ENCODE measurements around the gene NME9.

NME9 gene

DNA sequence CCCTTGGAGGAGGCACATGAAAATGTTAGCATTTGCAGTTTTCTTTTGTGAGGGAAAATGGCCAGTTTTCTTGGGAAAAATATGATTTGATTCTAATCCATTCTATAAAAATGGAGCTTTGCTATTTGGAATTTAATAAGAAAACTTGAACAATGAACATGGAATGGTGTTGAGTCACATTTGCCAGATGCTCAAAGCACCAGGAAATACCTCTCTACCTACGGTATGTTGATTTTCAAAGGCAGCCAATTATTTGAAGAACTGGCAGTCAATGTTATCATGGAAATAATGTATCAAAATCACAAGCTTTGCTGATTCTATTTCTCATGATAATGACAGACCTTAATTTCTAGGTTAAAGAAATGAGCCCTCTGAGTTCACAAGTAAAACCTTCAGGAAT lies 14.9 kb downstream of the NME9 start:
- H3K4me1 ChIP-seq (ENCODE audit: control insufficient read depth in 1 of 2, insufficient read depth in 2 of 2, low read length in 2 of 2): no peaks in the 10 kb centered on the region
- H3K9me3 ChIP-seq (ENCODE audit: control insufficient read depth in 1 of 2, low read length in 2 of 2): peaks cover 0 to 5% of the 10 kb centered on the region in 2 donors
- no peaks in the 10 kb centered on the region for H3K27me3 ChIP-seq (ENCODE audit: control insufficient read depth in 1 of 2, insufficient read depth in 2 of 2, low read length in 2 of 2)

DNA sequence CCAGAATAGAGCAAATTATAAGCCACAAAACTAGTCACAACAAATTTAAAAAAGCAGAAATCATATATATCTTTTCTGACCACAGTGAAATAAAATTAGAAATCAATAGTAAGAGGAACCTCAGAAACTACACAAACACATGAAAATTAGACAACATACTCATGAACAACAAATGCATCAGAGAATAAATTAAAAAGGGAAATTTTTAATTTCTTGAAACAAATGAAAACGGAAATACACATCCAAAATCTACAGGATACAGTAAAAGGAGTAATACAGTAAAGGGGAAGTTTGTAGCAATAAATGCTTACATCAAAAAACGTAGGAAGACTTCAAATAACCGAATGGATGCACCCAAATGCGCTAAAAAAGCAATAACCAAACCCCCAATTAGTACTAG lies 19.2 kb downstream of the NME9 start:
- Histone ChIP-seq H3K27me3 (ENCODE audit: control insufficient read depth in 1 of 2, insufficient read depth in 2 of 2, low read length in 2 of 2) (no peaks in the 10 kb centered on the region), H3K4me3 (ENCODE audit: low read depth in 1 of 2, low read length in 2 of 2) (no peak overlapping the region), H3K9ac (ENCODE audit: low read depth in 1 of 2, low read length in 2 of 2) (no peak overlapping the region), H3K9me3 (ENCODE audit: control insufficient read depth in 1 of 2, low read length in 2 of 2) (peaks cover 6 to 23% of the 10 kb centered on the region in 2 donors), H3K4me1 (ENCODE audit: control insufficient read depth in 1 of 2, insufficient read depth in 2 of 2, low read length in 2 of 2) (no peaks in the 10 kb centered on the region), H3K36me3 (ENCODE audit: control insufficient read depth in 1 of 2, insufficient read depth in 2 of 2, low read length in 2 of 2) (no peaks in the 10 kb centered on the region), H3K27ac (ENCODE audit: low read depth, low read length) (no peak overlapping the region)

More for the DNA sequence above, 14.9 kb downstream of the NME9 start:
- H3K4me3 ChIP-seq (ENCODE audit: low read depth in 1 of 2, low read length in 2 of 2): no peak overlapping the region
- no peaks in the 10 kb centered on the region for H3K36me3 ChIP-seq (ENCODE audit: control insufficient read depth in 1 of 2, insufficient read depth in 2 of 2, low read length in 2 of 2)
- no peak overlapping the region for H3K27ac ChIP-seq (ENCODE audit: low read depth, low read length)
- no peak overlapping the region for H3K9ac ChIP-seq (ENCODE audit: low read depth in 1 of 2, low read length in 2 of 2)

DNA sequence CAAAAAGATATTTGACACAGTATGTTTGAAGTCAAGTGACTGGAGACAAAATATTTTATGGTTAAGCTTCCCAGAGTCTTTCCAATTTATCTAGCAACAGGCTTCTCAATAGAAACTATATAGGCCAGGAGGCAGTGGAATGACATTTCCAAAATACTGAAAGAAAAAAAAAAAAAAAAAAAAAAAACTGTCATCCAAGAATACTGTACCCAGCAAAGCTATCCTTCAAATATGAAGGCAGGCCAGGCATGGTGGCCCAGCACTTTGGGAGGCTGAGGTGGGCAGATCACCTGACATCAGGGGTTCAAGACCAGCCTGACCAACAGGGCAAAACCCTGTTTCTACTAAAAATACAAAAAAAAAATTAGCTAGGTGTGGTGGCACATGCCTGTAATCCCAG lies 20.9 kb downstream of the NME9 start:
- H3K4me1 ChIP-seq (ENCODE audit: control insufficient read depth in 1 of 2, insufficient read depth in 2 of 2, low read length in 2 of 2): no peaks in the 10 kb centered on the region
- peaks cover 6 to 23% of the 10 kb centered on the region in 2 donors for H3K9me3 ChIP-seq (ENCODE audit: control insufficient read depth in 1 of 2, low read length in 2 of 2)
- no peak overlapping the region for H3K9ac ChIP-seq (ENCODE audit: low read depth in 1 of 2, low read length in 2 of 2)
- H3K4me3 ChIP-seq (ENCODE audit: low read depth in 1 of 2, low read length in 2 of 2): no peak overlapping the region
- no peak overlapping the region for H3K27ac ChIP-seq (ENCODE audit: low read depth, low read length)
- H3K36me3 ChIP-seq (ENCODE audit: control insufficient read depth in 1 of 2, insufficient read depth in 2 of 2, low read length in 2 of 2): no peaks in the 10 kb centered on the region
- H3K27me3 ChIP-seq (ENCODE audit: control insufficient read depth in 1 of 2, insufficient read depth in 2 of 2, low read length in 2 of 2): no peaks in the 10 kb centered on the region

DNA sequence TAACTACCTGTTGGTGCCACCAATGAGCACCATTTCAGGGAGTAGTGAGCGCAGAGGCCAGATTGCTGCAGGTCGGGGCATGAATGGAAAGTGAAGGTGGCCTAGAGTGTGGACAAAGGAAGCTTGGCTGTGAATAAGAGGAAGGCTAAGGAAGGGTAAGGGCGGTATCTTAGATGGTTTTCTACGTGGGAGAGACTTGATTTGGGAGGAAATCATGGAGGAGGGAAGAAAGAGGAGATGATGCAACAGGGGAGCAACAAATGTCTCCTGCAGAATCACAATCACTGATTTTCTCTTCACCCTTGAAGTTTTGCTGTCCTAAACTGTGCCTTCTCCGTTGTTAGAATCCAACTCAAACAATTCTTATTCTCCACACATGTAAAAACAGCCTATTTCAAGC lies 21.8 kb downstream of the NME9 start:
- Histone ChIP-seq H3K9ac (ENCODE audit: low read depth in 1 of 2, low read length in 2 of 2) (no peak overlapping the region), H3K27me3 (ENCODE audit: control insufficient read depth in 1 of 2, insufficient read depth in 2 of 2, low read length in 2 of 2) (no peaks in the 10 kb centered on the region), H3K36me3 (ENCODE audit: control insufficient read depth in 1 of 2, insufficient read depth in 2 of 2, low read length in 2 of 2) (no peaks in the 10 kb centered on the region), H3K27ac (ENCODE audit: low read depth, low read length) (no peak overlapping the region), H3K4me3 (ENCODE audit: low read depth in 1 of 2, low read length in 2 of 2) (no peak overlapping the region), H3K9me3 (ENCODE audit: control insufficient read depth in 1 of 2, low read length in 2 of 2) (peaks cover 6 to 23% of the 10 kb centered on the region in 2 donors), H3K4me1 (ENCODE audit: control insufficient read depth in 1 of 2, insufficient read depth in 2 of 2, low read length in 2 of 2) (no peaks in the 10 kb centered on the region)

DNA sequence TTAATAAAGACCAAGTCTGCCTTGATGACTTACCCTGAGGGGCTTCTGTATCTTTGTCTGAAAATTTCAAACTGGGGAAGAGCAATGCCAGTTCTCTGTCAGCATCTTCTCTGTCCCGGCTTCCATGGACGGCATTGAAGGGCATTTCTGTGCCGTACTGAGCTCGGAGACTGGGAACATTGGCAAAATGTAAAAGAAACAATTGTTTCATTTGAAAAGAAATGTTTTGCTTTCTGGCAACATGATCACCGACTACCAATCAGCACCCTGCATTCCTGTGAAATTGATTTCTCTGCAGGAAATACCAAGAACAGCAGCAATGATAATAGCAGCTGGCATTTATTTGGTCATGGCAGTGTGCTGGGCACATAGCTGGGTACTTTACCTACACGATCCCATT lies 26.2 kb downstream of the NME9 start:
- peaks cover 0 to 5% of the 10 kb centered on the region in 2 donors for H3K36me3 ChIP-seq (ENCODE audit: control insufficient read depth in 1 of 2, insufficient read depth in 2 of 2, low read length in 2 of 2)
- H3K9ac ChIP-seq (ENCODE audit: low read depth in 1 of 2, low read length in 2 of 2): no peak overlapping the region
- no peak overlapping the region for H3K27ac ChIP-seq (ENCODE audit: low read depth, low read length)
- peaks cover under 1 to 6% of the 10 kb centered on the region in 2 donors for H3K9me3 ChIP-seq (ENCODE audit: control insufficient read depth in 1 of 2, low read length in 2 of 2)
- H3K4me3 ChIP-seq (ENCODE audit: low read depth in 1 of 2, low read length in 2 of 2): no peak overlapping the region
- no peaks in the 10 kb centered on the region for H3K27me3 ChIP-seq (ENCODE audit: control insufficient read depth in 1 of 2, insufficient read depth in 2 of 2, low read length in 2 of 2)
- no peaks in the 10 kb centered on the region for H3K4me1 ChIP-seq (ENCODE audit: control insufficient read depth in 1 of 2, insufficient read depth in 2 of 2, low read length in 2 of 2)

DNA sequence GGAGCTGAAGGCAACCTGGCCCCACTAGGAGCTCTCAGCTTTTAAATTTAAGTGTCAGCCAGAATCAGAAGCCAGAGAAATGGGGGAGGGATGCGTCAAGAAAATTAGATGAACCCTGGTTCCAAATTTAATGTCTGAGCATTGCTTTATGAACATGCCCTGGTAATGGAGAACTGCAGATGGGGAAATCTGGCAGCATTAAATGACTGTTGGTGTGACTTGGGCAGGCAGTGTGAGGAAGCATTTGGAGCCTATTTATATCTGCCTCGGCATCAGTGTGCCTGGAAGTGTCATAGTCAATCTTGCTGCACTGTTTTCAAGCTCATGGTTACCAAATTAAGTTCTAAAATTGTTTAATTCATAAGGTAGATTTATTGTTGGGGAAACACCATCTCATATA lies 29.0 kb downstream of the NME9 start:
- Histone ChIP-seq H3K36me3 (ENCODE audit: control insufficient read depth in 1 of 2, insufficient read depth in 2 of 2, low read length in 2 of 2) (peaks cover 0 to 28% of the 10 kb centered on the region in 2 donors), H3K4me1 (ENCODE audit: control insufficient read depth in 1 of 2, insufficient read depth in 2 of 2, low read length in 2 of 2) (no peaks in the 10 kb centered on the region), H3K9ac (ENCODE audit: low read depth in 1 of 2, low read length in 2 of 2) (no peak overlapping the region), H3K9me3 (ENCODE audit: control insufficient read depth in 1 of 2, low read length in 2 of 2) (no peaks in the 10 kb centered on the region), H3K27me3 (ENCODE audit: control insufficient read depth in 1 of 2, insufficient read depth in 2 of 2, low read length in 2 of 2) (no peaks in the 10 kb centered on the region), H3K27ac (ENCODE audit: low read depth, low read length) (no peak overlapping the region), H3K4me3 (ENCODE audit: low read depth in 1 of 2, low read length in 2 of 2) (no peak overlapping the region)

DNA sequence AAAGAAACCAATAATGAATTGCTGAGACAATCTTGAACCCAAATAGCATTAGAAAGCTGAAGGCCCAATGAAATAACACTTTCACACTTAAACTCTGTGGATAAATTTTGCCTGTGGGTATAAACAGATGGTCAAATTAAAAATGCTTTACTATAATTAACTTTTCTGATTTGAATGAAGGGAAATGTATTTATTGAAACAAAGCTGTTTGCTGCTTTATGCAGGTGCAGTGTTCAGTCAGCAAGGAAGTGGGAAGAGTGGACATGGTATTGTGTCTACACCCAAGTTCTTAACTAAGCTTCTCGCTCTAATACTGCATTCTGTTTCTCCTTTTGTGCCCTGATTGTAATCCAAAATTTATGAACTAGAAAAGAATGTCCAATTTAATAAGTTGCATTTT lies 31.8 kb downstream of the NME9 start:
- Histone ChIP-seq H3K27ac (ENCODE audit: low read depth, low read length) (no peak overlapping the region), H3K36me3 (ENCODE audit: control insufficient read depth in 1 of 2, insufficient read depth in 2 of 2, low read length in 2 of 2) (peaks cover 8 to 47% of the 10 kb centered on the region in 2 donors), H3K9me3 (ENCODE audit: control insufficient read depth in 1 of 2, low read length in 2 of 2) (no peaks in the 10 kb centered on the region), H3K9ac (ENCODE audit: low read depth in 1 of 2, low read length in 2 of 2) (no peak overlapping the region), H3K4me1 (ENCODE audit: control insufficient read depth in 1 of 2, insufficient read depth in 2 of 2, low read length in 2 of 2) (no peaks in the 10 kb centered on the region), H3K4me3 (ENCODE audit: low read depth in 1 of 2, low read length in 2 of 2) (no peak overlapping the region), H3K27me3 (ENCODE audit: control insufficient read depth in 1 of 2, insufficient read depth in 2 of 2, low read length in 2 of 2) (no peaks in the 10 kb centered on the region)

DNA sequence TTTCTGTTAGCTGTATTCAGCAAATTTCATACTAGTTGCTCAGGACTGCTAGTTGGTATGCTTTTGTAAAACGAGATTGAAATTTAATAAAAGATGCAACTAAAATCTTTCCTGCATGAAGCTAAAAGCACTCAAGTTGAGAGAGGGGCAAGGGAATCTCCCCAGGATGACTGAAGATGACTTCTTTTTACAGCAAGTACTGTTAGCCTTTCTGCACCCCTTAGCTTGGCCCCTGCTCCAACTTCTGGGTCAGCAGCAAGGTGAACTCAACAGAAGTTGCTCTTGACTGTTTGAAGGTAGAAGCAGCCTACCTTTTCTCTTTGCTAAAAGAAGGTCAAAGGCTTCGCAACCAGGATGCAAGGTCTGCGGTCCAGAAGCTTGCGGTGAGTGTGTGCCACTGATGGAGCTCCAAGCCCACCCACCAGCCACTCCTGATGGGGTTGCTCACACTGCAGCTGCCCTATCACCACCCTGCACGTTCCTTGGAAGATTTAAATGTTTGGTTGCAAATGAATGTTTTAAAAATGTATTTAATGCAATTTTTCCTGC lies 32.5 kb downstream of the NME9 start:
- H3K9ac ChIP-seq (ENCODE audit: low read depth in 1 of 2, low read length in 2 of 2): no peak overlapping the region
- H3K9me3 ChIP-seq (ENCODE audit: control insufficient read depth in 1 of 2, low read length in 2 of 2): no peaks in the 10 kb centered on the region
- H3K4me1 ChIP-seq (ENCODE audit: control insufficient read depth in 1 of 2, insufficient read depth in 2 of 2, low read length in 2 of 2): no peaks in the 10 kb centered on the region
- peaks cover 13 to 54% of the 10 kb centered on the region in 2 donors for H3K36me3 ChIP-seq (ENCODE audit: control insufficient read depth in 1 of 2, insufficient read depth in 2 of 2, low read length in 2 of 2)
- no peak overlapping the region for H3K27ac ChIP-seq (ENCODE audit: low read depth, low read length)
- H3K27me3 ChIP-seq (ENCODE audit: control insufficient read depth in 1 of 2, insufficient read depth in 2 of 2, low read length in 2 of 2): no peaks in the 10 kb centered on the region
- no peak overlapping the region for H3K4me3 ChIP-seq (ENCODE audit: low read depth in 1 of 2, low read length in 2 of 2)

DNA sequence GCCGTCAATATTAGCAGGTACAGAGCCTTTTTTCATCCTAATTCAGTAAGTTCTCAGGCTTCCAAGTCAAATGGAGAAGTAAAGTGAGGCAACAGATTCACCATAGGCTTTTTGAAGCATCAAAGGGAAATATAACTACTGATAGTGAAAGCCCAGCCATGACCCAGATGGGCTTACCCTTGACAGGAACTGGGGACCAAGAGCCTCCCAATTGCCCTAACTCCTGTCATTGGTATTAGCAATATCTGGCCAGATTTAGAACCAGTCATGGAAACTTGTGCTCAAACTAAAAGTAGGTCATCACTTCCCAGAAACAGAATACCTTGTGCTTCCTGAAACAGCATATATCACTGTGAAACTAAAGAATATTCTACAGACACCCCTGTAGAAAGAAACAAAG lies 33.0 kb downstream of the NME9 start:
- Histone ChIP-seq H3K9me3 (ENCODE audit: control insufficient read depth in 1 of 2, low read length in 2 of 2) (no peaks in the 10 kb centered on the region), H3K4me3 (ENCODE audit: low read depth in 1 of 2, low read length in 2 of 2) (no peak overlapping the region), H3K9ac (ENCODE audit: low read depth in 1 of 2, low read length in 2 of 2) (no peak overlapping the region), H3K4me1 (ENCODE audit: control insufficient read depth in 1 of 2, insufficient read depth in 2 of 2, low read length in 2 of 2) (no peaks in the 10 kb centered on the region), H3K36me3 (ENCODE audit: control insufficient read depth in 1 of 2, insufficient read depth in 2 of 2, low read length in 2 of 2) (peaks cover 15 to 55% of the 10 kb centered on the region in 2 donors), H3K27me3 (ENCODE audit: control insufficient read depth in 1 of 2, insufficient read depth in 2 of 2, low read length in 2 of 2) (no peaks in the 10 kb centered on the region), H3K27ac (ENCODE audit: low read depth, low read length) (no peak overlapping the region)

DNA sequence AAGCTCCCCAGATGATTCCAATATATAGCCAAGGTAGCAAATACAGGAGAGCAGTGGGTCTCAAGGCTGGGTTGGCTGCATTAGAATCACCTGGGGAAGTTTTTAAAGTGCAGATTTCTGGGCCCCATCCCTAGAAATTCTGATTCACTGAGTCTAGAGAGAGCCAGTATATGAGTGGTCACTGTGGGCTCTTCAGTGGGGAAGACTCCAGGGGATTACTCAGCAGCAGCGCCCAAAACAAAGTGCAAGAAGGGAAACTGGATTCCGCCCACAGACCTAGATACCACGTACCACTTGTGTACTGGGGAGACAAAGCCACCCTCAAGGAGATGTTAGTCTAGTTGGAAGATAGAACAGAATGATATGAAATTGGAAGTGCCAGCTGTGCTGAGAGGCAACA lies 40.0 kb downstream of the NME9 start:
- H3K36me3 ChIP-seq (ENCODE audit: control insufficient read depth in 1 of 2, insufficient read depth in 2 of 2, low read length in 2 of 2): peaks cover 52 to 75% of the 10 kb centered on the region in 2 donors
- no peak overlapping the region for H3K4me3 ChIP-seq (ENCODE audit: low read depth in 1 of 2, low read length in 2 of 2)
- no peaks in the 10 kb centered on the region for H3K9me3 ChIP-seq (ENCODE audit: control insufficient read depth in 1 of 2, low read length in 2 of 2)
- H3K27me3 ChIP-seq (ENCODE audit: control insufficient read depth in 1 of 2, insufficient read depth in 2 of 2, low read length in 2 of 2): no peaks in the 10 kb centered on the region
- no peak overlapping the region for H3K27ac ChIP-seq (ENCODE audit: low read depth, low read length)
- no peaks in the 10 kb centered on the region for H3K4me1 ChIP-seq (ENCODE audit: control insufficient read depth in 1 of 2, insufficient read depth in 2 of 2, low read length in 2 of 2)
- no peak overlapping the region for H3K9ac ChIP-seq (ENCODE audit: low read depth in 1 of 2, low read length in 2 of 2)

DNA sequence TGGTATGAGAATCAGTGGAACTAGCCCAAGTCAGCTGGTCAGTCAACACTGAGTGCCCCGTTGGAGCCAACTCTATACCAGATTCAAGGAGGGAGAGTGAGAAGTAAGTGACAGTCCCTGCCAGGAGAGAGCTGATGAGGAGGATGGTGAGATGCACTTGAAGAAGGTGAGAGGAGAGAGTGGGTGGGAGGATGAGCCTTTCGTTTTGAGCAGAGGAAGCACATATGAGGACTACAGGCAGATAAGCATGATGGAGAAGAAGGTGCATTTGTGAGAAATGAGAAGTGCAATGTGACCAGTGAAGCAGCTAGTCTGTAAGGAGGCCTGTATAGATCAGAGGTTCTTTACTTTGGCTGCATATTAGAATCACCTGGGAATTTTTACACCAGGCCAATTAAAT lies 40.4 kb downstream of the NME9 start:
- H3K27ac ChIP-seq (ENCODE audit: low read depth, low read length): no peak overlapping the region
- no peak overlapping the region for H3K4me3 ChIP-seq (ENCODE audit: low read depth in 1 of 2, low read length in 2 of 2)
- H3K36me3 ChIP-seq (ENCODE audit: control insufficient read depth in 1 of 2, insufficient read depth in 2 of 2, low read length in 2 of 2): peaks cover 52 to 79% of the 10 kb centered on the region in 2 donors

More for the DNA sequence above, 40.4 kb downstream of the NME9 start:
- H3K9ac ChIP-seq (ENCODE audit: low read depth in 1 of 2, low read length in 2 of 2): no peak overlapping the region
- H3K9me3 ChIP-seq (ENCODE audit: control insufficient read depth in 1 of 2, low read length in 2 of 2): no peaks in the 10 kb centered on the region
- no peaks in the 10 kb centered on the region for H3K4me1 ChIP-seq (ENCODE audit: control insufficient read depth in 1 of 2, insufficient read depth in 2 of 2, low read length in 2 of 2)
- H3K27me3 ChIP-seq (ENCODE audit: control insufficient read depth in 1 of 2, insufficient read depth in 2 of 2, low read length in 2 of 2): no peaks in the 10 kb centered on the region
